NCI-H2227 treated with DMSO at 0.1 percent for 48 hours (cell line): Measurements from ENCODE around the gene TIPARP.
A peak's percentile ranks its signal among the peaks of the same experiment; 100 is the strongest.
"Not testable (repeated sequence)": the region's sequence is repeated elsewhere in the genome, so short reads cannot be mapped to it uniquely, and the experiment has no call there.

Source experiments
- DNase-seq: peaks from one replicate; lab custom pipeline; 2025; lab: John Stamatoyannopoulos, UW

Gene TIPARP

GRCh38 chr3:156646958-156647357 lies 27.4 kb upstream of the TIPARP start:
- no peak for DNase-seq

DNA sequence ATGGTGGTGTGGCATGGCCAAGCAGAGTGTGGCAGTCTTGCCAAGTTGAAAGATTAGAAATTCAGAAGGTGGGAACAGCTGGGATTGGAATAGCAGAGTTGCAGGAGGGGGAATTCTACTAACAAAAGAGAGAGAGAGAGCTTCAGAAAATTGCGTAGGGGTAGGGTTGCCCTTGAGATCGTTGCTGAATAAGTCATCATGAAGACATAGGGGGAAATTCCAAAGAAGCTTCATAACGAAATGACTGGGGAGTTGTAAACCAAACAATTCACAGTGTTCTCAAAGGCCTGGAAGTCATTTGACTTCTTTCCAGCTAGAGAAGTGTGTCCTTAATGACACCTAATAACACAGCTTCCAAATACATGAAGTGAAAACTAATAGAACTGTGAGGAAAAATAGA lies 26.3 kb upstream of the TIPARP start:
- DNase-seq = no peak

GRCh38 chr3:156649681-156650080 lies 24.7 kb upstream of the TIPARP start:
- no peak for DNase-seq

- DNase-seq = not testable (repeated sequence)
These were observed 21.7 kb upstream of the TIPARP start for GRCh38 chr3:156652661-156653060.

- DNase-seq = no peak
These were observed 19.6 kb upstream of the TIPARP start for GRCh38 chr3:156654834-156655233.

- no peak for DNase-seq
These were observed 18.4 kb upstream of the TIPARP start for GRCh38 chr3:156655819-156656550.

- no peak for DNase-seq
These were observed 16.9 kb upstream of the TIPARP start for GRCh38 chr3:156657440-156657839.

DNA sequence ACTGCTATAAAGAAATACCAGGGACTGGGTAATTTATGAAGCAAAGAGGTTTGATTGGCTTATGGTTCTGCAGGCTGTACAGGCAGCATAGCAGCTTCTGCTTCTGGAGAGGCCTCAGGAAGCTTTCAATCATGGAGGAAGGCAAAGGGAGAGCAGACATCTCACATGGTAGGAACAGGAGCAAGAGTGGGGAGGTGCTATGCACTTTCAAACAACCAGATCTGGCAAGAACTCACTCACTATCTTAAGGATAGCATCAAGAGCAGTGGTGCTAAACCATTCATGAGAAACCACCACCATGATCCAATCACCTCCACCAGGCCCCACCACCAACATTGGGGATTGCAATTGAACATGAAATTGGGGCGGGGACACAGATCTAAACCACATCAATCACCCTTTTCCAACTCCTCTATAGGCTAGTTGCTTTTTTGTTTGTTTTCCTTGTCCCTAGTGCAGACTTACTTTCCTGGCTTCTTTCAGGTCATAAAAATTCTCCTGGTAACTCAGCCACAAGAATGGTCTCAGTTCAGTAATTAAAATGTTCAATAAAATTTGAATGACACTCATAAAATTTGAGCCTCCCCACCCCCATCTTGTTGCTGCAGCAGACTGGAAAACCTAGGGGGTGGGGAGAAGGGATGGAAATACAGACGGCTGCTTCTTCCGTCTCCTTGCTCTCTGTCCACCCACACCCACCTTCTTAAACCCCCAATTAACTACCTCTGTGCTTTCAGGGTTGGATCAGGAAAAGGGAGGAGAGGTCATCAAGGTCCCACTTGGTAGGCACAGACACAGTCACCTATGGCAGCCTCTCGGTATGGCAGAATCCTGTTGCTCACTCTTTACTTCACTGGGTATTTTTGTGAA lies 16.3 kb upstream of the TIPARP start:
- DNase-seq = no peak

DNA sequence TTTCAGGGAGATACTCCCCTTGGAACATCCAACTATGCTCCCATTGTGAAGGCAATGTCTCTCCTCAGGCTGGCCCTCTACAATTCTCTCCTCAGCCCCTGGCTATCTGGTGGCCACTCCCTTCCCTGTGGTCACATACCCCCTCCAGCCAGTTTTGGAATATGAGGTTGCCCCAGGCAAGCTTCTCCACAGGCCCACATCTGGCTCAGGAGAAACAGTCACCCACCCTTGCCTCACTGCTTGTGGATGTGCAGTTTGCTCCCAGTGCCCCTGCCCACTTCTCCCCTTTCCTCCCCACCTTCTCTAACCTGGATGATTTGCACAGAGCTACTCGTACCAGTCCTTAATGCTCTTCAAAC lies 15.7 kb upstream of the TIPARP start:
- DNase-seq = no peak

GRCh38 chr3:156659260-156659659 lies 15.1 kb upstream of the TIPARP start:
- peak; percentile 69 for DNase-seq

- no peak for DNase-seq
These were observed 13.2 kb upstream of the TIPARP start for GRCh38 chr3:156661155-156661554.

GRCh38 chr3:156664011-156664830 lies 10.2 kb upstream of the TIPARP start:
- DNase-seq = no peak

DNA sequence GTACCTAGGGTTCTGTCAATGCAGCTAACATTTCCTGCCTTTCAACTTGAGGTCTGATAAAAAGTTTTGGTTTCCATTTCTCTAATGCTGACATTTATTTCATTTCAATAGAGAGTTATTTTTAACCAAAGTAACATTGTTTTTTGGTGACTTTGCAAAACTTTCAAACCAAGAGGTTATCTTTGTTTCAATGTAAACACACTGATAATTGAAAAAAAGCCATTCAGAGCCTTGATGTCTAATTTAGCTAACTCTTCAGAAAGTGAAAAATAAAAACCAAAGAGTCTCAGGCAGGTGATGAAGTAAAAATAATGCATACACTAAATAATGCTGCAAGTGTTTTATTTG lies 9.6 kb upstream of the TIPARP start:
- no peak for DNase-seq

DNA sequence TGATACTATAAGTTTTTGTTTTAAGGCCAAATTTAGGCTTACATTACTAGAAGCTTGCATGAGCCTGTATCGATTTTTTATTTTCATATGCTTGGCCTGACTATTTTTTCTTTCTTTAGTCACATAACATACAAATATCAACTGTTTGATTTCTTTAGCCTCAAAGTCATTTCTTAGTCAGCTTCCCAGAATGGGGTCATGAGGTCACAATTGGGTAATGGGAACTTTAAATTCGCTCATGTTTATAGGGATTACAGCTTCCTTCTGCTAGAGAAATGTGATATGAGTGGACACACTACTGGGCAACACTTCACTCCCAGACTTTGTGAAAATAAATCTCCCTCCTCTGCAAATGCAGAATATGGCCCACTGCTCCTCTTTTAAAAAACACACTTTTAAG lies 9.1 kb upstream of the TIPARP start:
- no peak for DNase-seq

- no peak for DNase-seq
These were observed 8.3 kb upstream of the TIPARP start for GRCh38 chr3:156666073-156666472.

DNA sequence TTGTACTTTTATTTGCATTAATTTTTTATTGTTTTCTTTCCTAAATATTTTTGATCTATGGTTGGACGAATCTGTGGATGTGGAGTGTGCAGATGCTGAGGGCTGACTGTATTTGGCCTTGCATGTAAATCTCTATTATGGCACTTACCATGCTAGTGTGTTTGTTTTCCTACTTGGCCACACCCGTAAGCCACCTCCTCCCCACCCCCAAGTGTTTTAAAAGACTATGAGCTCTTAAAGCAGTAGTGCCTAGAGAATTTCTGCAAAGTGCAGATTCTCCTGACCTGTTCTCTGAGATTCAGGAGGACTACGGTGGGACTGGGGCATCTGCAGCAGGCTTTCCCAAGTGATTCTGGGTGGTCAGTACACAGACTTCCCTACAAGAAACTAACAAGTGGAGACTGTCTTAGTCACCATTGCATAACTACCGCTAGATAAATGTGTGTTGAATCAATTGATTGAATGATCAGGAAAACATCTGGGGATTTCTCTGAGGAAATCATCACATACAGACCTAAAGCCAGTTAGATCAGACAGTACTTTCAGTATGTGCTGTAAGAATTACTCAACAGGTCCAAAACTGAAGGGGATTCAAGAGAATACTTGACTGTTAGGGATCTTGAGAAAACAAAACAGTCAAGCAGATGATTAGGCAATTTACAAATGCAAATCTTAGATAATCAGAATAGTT lies 6.2 kb upstream of the TIPARP start:
- DNase-seq = no peak

DNA sequence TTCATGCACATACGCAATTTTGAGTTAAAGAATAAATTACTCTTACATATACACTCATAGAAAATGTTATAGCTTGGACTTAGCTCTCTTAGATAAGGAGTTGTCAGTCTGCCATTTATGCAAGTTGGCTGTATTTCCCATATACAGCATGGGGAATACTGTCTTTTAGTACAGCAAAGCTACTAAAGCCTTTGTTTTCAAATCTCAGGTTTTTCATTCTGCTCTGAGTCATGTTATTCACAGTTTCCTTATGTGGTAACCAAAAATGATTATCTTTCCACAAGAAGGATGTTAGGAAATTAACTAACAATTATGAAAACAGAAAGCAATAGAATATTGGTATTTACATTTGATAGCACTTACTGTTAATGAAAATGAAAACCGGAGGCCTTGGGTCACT lies 4.3 kb upstream of the TIPARP start:
- DNase-seq = no peak

GRCh38 chr3:156670652-156671051 lies 3.7 kb upstream of the TIPARP start:
- DNase-seq = no peak

DNA sequence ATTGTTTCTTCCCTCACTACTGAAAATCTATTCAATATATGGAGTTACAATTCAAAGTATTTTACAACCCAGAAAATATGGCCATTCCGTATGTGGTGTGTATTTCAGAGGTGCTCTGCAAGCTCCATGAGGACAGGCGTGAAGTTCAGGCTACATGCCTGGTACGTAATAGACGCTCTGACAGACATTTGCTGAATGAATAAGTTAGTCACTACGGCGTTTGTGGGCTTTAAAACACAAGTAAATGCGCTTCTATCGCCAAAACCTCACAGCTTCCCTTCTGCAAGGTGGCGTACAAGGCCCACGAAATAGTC lies 701 bp upstream of the TIPARP start:
- DNase-seq = no peak

DNA sequence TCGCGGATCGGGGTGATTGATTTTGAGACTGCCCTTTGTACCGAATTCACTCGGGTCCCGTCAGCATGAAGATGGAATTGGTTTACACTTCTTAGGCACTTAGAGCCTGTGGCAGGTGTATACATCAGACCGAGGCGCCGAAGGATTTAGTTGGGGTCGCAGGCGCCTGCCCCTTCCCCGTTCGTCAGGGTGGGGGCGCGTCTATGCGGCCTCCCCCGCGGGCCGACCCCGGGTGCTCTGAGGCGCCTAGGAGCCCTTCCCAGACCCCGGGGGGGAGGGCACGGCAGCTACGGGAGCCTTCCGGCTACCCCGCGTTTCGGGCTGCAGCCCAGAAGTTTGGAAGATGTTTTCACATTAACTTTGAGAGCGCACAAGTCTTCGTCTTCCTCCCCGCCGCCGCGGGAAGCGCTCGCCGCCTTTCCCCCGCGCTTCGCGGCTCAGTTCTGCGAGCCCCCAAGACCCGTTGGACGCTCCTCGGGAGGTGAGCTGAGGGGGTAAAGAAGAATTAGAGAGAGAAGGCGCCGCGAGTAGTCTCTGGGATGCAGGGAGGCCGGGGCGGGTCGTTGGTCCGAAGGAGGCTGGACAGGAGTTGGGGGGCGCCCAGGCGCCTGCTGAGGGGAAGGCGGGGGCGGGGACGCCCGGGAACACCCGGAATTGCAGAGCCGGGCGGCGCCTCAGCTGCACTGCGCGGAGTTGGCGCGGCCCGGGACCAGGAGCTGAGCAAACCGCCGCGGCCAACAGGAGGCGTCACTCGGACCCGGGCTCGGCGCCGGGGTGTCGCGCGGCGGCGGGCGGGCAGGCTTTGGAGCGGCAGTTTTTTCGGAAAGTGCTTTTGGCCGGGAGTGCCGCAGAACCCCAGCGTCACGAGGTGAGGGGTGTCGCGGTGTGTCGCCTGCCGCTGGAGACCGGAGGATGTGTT lies 780 bp downstream of the TIPARP start:
- DNase-seq = no peak
